Stimulated activated CD4-positive, alpha-beta T cell treated with anti-CD3 and anti-CD28 coated beads, TNF-alpha, amount 100 ng/mL, for 48 hours (primary cell): ENCODE results near the gene HMGXB4.

Source experiments
- DNase-seq, 3 donors: peaks; one replicate each; pipeline ENCODE4 v3.0.0-alpha.2; 2020; ENCODE audit warnings: low read depth in 3 of 3

HMGXB4 gene

DNA sequence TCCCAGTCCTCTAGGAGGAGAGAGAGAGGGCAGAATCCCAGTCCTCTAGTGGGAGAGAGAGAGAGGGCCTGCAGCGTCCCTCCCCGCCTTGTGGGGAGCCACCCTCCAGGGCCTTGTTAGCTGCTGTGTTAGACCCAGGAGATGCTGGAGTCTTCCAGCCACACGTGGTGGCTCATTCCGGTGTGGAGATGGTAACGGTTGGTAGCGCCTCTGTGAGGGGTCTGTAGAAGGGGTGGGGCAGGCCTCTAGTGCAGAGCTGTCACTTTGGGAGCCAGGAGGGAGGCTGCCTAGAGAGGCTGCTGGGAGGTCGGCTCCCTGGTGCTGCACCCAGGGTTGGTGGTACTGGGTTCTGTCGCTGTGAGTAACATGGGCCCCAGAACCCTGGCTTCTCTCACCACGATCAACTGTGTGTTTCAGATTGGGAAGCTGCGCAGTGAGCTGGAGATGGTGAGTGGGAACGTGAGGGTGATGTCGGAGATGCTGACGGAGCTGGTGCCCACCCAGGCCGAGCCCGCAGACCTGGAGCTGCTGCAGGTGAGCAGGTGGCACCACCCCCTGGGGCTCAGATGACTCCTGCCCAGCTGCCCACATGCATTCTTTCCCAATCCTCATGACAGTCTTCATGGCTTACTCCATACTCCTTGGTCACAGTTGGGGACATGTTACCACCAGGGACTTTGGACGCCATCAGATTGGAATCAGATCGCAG lies 69.7 kb downstream of the HMGXB4 start:
- no peak for DNase-seq

DNA sequence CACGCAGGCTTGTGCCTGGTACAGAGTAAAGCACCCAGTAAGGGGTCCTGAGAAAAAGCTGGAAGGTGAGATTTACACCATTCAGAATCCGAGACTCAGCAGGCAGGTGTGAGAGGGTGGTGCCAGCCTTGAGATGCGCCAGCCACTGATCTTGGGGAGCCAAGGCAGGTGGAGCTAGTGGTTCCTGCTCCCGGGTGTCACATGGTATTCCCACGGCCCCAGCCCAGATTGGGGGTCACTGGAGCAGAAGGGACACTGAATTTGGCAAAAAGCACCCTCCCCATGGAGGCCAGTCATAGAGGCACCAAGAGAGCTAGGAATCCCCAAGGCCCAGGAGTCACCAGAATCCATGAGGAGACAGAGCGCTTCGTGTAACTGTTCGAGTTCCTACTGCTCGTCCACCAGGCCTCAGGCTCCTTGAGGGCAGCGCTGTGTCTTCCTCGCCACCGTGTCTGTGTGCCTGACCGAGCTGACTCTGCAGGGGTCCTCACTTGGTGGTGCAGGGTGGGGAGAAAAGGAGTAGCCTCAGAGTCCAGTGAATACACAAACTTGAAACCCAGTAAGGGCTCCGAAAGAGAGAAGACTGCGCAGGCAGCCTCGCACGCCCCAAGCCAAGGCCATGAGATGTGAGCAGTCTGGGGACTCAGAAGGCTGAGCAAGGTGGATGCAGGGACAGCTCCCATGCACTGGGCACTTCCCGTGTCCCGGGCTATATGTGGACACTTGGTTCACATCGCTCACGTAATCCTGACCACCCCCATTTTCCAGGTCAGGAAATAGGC lies 70.6 kb downstream of the HMGXB4 start:
- DNase-seq: no peak

DNA sequence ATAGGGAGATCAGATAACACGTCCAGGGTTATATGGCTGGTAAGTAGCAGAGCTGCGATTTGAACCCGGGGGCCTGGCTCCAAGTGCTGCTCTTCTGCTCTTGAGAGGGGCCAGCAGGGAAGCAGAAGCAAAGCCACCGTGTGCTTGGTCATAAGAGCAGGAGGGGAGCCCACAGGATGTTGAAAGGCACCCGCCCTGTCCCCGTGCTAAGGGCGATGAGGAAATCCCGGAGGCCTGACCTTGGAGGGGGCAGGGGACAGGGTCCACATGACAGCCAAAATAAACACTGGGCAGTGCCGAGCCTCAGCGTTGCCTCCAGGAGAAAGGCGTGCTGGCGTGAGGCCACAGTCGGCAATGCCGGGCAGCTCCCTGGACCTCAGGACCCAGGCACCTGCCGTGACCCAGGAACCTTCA lies 71.2 kb downstream of the HMGXB4 start:
- no peak for DNase-seq

DNA sequence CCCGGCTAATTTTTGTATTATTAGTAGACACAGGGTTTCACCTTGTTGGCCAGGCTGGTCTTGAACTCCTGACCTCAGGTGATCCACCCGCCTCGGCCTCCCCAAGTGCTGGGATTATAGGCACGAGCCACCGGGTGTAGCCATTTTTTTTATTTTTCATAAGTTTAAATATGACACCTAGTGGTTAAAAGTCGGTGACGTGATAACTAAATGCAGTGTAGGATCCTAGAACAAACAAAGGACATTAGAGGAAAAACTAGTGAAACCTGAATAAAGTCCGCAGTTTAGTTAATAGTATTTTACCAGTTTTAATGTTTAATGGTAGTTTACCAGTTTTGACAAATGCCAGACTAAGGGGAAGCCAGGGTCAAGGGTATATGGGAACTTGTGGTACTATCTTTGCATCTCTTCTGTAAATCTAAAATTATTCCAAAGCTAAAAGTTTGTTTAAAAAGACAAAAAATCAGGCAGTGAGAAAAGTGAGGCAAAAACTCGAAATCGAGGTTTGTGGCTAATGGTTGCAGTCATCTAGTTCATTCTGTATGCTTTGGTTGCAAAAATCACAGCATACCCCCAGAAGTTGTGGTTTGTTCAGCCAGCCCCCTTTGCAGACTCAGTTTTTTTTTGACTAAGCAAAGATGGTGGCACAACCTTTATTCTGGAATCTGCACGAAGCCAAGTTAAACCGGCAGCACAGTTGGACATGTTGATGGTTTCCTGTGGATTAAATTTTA lies 72.0 kb downstream of the HMGXB4 start:
- no peak for DNase-seq

DNA sequence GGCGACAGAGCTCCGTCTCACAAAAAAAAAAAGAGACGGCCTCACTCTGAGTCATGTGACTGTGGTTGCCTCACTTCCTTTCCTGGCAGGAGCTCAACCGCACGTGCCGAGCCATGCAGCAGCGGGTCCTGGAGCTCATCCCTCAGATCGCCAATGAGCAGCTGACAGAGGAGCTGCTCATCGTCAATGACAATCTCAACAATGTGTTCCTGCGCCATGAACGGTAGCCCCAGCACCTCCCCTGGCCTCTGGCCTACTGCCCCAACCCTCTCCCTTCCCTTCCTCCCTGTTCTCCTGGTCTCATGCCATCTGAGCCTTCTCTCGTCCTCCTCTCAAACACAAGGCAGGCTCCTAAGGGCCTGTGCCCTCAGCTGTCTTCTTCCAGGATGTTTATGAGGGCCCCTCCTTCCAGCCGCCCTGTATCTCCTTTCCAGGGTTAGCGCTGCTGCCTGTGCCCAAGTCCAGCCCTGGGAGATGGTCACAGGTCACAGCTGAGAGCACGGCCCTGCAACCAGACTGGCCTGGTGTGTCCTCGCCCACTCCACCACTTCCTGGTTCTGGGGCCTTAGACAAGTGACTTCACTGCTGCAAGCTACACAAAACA lies 73.1 kb downstream of the HMGXB4 start:
- DNase-seq: peak; percentile 37 to 65 (median 51)

DNA sequence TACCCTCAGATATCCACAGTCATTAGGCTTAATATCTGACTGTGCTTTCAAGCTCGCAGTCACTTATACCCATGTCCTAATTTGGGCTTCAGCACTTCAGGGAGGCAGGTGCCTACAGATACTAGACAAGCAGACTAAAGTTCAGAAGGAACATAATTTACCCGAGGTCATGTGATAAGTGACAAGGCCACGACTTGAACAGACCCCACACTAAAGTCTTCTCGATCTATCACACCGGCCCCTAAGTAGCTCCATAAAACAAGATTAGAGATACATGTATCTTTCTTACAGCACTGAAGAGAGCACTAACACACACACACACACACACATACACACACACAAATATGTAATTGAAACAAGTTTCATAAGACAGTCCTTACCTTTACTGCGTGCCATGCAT lies 75.0 kb downstream of the HMGXB4 start:
- DNase-seq: no peak

DNA sequence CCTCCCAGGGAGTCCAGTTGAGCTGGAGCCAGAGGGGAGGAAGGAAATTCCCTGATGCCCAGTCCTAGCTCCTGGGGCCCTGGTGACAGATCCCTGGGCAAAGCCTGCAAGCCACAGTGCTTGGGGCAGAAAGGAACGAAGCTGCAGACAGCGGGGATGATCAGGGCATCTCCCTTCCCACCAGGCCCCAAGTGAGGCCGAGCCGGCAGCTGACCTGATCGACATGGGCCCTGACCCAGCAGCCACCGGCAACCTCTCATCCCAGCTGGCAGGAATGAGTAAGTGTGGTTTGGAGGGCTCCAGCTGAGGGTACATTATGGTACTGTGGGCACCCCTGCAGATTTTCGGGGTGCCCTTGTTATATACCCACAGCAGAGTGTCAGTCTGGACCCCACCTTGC lies 75.9 kb downstream of the HMGXB4 start:
- no peak for DNase-seq

DNA sequence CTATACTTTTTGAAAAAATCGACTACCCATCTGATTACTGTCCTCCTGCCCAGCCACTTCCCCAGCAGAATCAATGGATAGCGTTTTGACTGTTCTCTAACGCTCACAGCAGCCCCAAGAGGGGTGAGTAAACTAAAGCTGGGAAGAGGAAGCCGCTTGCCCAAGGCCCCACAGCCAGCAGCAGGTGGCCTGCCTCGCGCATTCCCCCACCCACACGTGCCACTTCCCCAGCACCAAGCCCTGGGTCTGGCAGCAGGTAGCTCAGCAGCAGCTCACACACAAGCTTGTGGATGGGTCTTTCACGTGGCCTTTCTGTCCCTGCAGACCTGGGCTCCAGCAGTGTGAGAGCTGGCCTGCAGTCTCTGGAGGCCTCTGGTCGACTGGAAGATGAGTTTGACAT lies 76.7 kb downstream of the HMGXB4 start:
- no peak for DNase-seq

DNA sequence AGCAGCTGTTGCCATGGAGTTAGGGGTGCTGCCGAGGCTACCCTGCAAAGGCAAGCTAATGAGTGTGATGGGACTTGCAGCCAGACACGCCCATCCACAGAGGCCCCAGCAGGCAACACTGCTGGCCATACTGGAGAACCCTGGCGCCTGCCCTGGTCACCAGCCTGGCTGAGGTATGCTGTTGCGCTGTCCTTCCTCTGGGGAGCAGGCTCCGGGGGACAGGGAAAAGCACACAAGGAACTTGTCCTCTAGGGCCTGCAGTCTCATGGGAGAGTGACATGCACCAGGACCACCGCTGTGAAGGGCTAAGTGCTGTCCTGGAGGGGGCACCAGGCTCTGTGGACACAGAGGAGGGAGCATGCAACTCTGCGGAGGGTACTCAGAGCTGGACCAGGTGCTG lies 78.2 kb downstream of the HMGXB4 start:
- no peak for DNase-seq

DNA sequence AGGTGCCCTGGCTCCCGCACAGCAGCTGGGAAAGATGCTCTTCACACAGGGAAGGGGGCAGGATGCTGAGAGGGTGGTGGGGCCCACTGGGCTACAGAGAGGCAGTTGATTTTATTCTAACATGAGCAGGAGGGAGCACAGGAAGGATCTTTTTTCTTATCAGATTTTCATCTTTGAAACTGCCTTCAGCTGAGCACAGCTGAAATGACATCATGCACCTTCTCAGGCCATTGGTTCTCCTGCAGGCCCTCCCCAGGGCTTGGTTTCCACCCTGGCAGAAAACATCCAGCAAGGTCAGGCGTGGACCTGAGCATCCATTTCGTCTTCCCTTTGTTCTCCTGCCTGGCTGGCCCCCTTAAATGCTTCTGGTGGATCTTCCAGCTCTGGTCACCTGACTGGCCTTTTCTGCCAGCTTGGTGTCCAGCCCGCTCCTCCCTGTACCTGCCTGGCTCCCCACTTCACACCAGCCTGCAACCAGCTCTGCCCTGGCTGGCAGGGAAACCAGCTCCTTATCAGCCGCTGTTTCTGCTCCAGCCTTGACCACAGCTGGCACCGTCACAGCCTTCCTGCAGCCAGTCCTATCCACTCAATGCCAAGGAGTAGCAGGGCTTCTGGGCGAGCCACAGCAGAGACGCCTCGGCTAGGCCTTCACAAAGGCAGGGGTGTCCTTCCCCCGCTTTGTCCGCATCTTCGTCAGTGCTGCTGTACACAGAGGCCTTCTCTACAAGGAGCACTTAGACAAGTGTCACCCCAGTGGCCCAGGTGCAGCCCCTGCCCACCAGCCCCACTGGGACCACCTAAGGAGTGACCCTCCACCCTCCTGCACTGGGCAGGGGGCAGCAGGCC lies 78.9 kb downstream of the HMGXB4 start:
- no peak for DNase-seq

DNA sequence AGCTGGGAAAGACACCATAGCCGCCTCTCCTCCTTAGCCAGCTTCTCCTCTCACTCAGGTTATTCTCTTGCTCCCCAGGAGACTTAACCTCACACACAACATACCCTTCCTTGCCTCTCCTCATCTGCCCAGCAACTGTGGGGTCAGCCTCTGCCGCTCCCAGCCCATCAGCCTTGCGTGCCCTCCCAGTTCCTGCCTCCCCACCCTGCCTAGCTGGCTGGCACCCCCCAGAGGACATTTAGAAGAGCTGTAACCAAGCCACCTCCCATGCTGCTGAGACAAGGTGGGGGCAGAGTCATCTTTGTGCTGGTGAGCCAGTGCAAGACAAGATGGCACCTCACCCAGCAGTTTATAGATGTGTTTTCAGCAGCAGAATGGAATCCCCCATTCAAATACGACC lies 80.6 kb downstream of the HMGXB4 start:
- DNase-seq: no peak

DNA sequence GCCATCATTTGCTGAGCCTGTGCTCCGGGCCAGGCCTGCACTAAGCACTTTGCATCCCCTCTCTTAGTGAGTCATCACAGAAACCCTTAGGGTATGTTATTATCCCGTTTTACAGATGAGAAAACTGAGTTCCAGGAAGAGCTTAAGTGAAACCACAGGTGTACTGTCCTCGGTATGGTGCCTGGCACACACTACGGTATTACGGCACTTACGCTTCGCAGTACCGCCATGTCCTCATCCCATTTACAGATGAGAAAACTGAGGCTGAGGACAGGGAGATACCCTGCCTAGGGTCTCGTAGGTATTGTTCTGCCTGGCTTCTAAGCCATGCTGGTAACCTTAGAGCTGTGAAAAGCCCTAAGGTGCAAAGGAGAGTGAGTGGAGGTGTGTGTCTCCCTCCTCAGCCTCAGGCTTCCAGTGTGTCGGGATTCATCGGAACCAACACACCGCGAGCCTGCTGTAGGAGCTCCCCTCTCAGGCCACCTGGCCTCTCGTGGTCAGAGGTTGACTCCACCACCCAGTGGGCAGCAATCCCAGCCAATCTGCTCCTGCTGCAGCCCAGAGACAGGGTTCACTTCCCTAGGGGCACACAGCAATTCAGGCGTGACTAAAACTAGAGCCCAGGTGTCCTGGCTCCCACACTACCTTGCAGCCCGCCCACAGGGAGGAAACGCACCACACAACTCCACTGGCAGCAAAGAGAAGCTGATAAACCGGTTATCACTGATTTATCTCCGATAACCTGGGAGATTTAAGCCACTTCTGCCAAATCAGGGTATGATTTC lies 84.0 kb downstream of the HMGXB4 start:
- DNase-seq: no peak

DNA sequence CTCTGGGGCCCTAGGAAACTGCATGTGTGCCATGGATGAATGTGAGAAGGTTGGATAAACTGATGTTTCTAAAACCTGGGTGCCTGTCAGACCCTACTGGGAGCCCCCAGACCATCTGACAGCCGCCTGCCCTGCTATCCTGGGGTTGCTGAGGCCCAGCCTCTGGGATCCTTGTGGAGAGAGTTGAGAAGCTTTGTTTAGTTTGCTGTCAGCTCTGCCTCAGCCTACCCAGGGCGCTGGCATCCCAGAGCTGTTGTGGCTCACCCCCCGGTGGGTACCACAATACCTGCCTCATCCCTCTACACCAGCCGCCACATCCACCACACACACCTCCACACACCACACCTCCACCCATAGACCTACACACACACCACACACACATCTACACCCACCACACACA lies 85.1 kb downstream of the HMGXB4 start:
- DNase-seq: no peak

DNA sequence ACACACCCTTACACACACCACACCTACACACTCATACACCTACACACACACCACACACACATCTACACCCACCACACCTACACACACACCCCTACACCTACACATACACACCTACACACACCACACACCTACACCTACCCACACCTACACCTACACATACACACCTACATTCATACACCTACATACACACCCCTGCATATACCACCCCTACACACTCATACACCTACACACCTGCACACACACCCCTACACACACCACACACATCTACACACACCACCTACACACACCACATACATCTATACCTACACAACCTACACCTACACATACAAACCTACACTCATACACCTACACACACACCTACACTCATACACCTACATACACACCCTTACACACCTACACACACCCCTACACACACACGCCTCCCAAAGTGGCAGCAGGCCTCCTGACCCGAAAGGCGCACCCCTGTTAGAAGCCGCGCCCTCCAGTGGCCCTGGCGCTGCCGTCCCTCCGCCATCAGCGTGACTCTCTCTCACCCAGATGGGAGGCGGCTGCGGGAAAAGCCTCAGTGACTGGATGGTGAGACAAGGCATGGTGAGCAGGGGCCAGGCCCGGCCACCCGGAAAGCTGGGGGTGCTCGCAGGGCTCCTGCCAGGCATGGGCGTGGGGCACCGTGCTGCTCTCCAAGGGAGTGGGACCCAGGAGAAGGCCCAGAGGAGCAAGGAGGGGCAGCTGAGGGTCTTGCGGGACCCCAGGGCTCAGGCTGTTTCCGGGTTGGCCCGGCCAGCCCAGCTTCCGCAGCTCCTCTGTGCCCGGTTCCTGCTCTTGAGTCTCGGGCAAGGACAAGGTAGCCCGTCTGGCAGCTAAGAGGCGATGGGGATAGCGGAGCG lies 86.6 kb downstream of the HMGXB4 start:
- no peak for DNase-seq

DNA sequence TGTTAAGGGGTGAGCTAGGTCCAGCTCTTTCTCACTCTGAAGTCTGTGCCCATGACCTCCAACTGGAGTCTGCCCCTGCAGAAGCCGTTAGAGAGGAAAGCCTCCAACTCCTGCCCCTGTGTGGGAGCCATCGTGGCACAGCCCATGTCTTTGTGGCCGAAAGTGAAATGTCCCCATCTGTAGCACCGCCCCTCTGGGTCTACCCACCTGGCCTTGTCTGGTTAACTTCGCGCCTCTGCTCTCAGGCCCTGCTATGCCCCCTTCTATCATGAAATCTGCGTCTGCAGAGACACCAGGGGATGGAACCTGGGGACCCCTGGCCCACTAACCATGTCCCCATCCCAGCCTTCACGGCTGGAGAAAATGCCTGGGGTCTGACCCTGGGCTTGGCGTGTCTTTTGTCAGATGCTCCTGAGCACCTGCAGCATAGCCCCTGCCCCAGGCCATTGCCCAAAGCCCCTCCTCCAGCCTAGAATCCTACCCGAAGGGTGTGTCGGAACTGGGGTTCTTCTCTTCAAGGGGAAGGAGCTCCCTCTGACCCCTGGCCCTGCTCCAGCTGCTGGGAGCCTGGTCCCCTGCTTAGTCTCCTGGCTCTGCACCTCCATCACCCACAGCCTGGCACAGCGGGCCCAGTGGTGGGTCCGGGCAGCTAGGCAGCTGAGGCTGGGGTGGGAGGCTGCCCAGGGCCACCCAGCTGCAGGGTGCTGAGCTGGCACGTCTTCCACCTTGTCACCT lies 87.8 kb downstream of the HMGXB4 start:
- no peak for DNase-seq
